Measurements from ENCODE around the gene CIB1. TPM values are rescaled to one million over a fixed set of nuclear protein-coding genes. Genes with fewer than 3 reads are reported as not detected.

Gene CIB1
- total RNA-seq, 2 experiments from 2014 or later: 279 to 295 TPM

- ChIA-PET POLR2A (interaction anchor here (4.2 kb wide), 1 partner anchor 12 kb away, joined by 49 read pairs; no protein-coding TSS in a partner anchor), CTCF (interaction anchor here (0.6 kb wide), 1 partner anchor 308 kb away, joined by 3 read pairs; no protein-coding TSS in a partner anchor)
- Mint-ChIP-seq H3K27me3 (no peaks in the 10 kb centered on the region), H3K36me3 (ENCODE audit: low read depth) (no peaks in the 10 kb centered on the region), H3K9me3 (no peaks in the 10 kb centered on the region), H3K27ac (peak overlapping the region; percentile 30), H3K4me3 (peak overlapping the region; percentile 30), H3K4me1 (ENCODE audit: low read depth) (peaks cover 28% of the 10 kb centered on the region)
- Histone ChIP-seq H3K9me3 (ENCODE audit: control insufficient read depth in 1 of 2, insufficient read depth in 1 of 2, low read length in 2 of 2) (no peaks in the 10 kb centered on the region), H3K36me3 (ENCODE audit: insufficient read depth, low read length) (peaks cover 6% of the 10 kb centered on the region), H3K27me3 (ENCODE audit: control insufficient read depth in 1 of 2, insufficient read depth in 2 of 2, low read length in 2 of 2) (no peaks in the 10 kb centered on the region), H3K4me1 (ENCODE audit: insufficient read depth, low read length) (peaks cover 28% of the 10 kb centered on the region), H3K27ac (ENCODE audit: low read depth in 1 of 2, low read length in 2 of 2) (no peak overlapping the region), H3K4me3 (ENCODE audit: low read length) (no peak overlapping the region)
- no peak for ATAC-seq (ENCODE audit: poor library complexity)
- TF ChIP-seq CTCF (IDR thresholded peaks at IDR 0.05): no peak
- DNase-seq: no peak
- intact Hi-C loops (cut with DNase I, micrococcal nuclease): no loop called here
These were observed 29.8 kb downstream of the CIB1 start for GRCh38 chr15:90203922-90204321.

DNA sequence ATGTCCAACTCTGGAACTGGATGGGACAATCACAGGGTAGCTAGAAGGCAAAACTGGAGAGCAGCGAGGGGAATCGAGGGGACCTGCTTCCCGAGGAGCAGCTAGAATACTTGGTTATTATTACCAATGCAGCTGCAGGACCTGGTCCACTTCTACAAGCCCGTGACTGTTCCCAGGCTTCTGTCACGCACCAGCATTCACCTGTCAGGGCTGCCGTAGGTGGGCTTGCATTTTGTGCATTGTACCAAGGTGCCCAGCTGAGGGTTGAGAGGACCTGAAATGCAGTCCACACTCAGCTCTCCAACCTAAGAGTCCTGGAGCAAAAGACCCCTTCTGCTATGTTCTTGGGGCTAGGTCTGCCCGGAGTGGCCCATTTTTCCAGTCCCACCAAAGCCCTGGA, 30.3 kb downstream of the CIB1 start:
- Mint-ChIP-seq H3K27ac (no peak overlapping the region), H3K4me3 (peak overlapping the region; percentile 30), H3K36me3 (ENCODE audit: low read depth) (no peaks in the 10 kb centered on the region), H3K9me3 (no peaks in the 10 kb centered on the region), H3K4me1 (ENCODE audit: low read depth) (peaks cover 28% of the 10 kb centered on the region), H3K27me3 (no peaks in the 10 kb centered on the region)
- H3K36me3 ChIP-seq (ENCODE audit: insufficient read depth, low read length): peaks cover 6% of the 10 kb centered on the region
- no peak overlapping the region for H3K4me3 ChIP-seq (ENCODE audit: low read length)
- H3K27me3 ChIP-seq (ENCODE audit: control insufficient read depth in 1 of 2, insufficient read depth in 2 of 2, low read length in 2 of 2): no peaks in the 10 kb centered on the region
- no peak for TF ChIP-seq CTCF (IDR thresholded peaks at IDR 0.05)
- H3K4me1 ChIP-seq (ENCODE audit: insufficient read depth, low read length): peaks cover 28% of the 10 kb centered on the region
- POLR2A ChIA-PET: interaction anchor here (4.2 to 4.4 kb wide), 2 partner anchors 11 to 29 kb away, joined by 49 to 97 read pairs; partner anchors contain the start of genes CIB1 and GDPGP1
- DNase-seq (no peak), ATAC-seq (ENCODE audit: poor library complexity) (no peak)
- H3K9me3 ChIP-seq (ENCODE audit: control insufficient read depth in 1 of 2, insufficient read depth in 1 of 2, low read length in 2 of 2): no peaks in the 10 kb centered on the region
- no peak overlapping the region for H3K27ac ChIP-seq (ENCODE audit: low read depth in 1 of 2, low read length in 2 of 2)
- intact Hi-C loops (cut with DNase I, micrococcal nuclease): no loop called here
- CTCF ChIA-PET: interaction anchor here (0.6 kb wide), 1 partner anchor 309 kb away, joined by 3 read pairs; no protein-coding TSS in a partner anchor

DNA sequence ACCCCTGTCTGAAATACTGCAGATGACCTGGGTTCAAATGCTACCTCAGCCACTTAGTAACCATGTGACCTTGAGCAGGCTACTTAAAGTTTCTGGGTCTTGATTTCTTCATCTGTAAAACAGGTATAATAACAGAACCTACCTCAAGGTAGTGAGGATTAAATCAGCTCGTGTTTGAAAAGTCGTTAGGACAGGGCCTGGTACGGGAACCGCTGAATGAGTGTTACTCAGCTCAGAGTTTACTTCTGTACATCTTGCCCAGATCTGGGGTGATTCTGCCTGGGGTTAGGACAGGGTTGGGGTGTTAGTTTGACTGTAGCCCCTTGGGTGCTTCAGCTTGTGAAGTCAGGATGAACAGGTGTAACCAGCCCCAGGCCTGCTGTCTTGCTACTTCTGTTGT, 30.8 kb downstream of the CIB1 start:
- ChIA-PET POLR2A (interaction anchor here (2.1 to 4.4 kb wide), 3 partner anchors 11 to 29 kb away, joined by 5 to 97 read pairs (median 49); partner anchors contain the start of genes CIB1 and GDPGP1), CTCF (no interaction called here)
- Histone ChIP-seq H3K9me3 (ENCODE audit: control insufficient read depth in 1 of 2, insufficient read depth in 1 of 2, low read length in 2 of 2) (no peaks in the 10 kb centered on the region), H3K4me3 (ENCODE audit: low read length) (no peak overlapping the region), H3K36me3 (ENCODE audit: insufficient read depth, low read length) (peaks cover 6% of the 10 kb centered on the region), H3K4me1 (ENCODE audit: insufficient read depth, low read length) (peaks cover 28% of the 10 kb centered on the region), H3K27me3 (ENCODE audit: control insufficient read depth in 1 of 2, insufficient read depth in 2 of 2, low read length in 2 of 2) (no peaks in the 10 kb centered on the region), H3K27ac (ENCODE audit: low read depth in 1 of 2, low read length in 2 of 2) (no peak overlapping the region)
- peaks cover 28% of the 10 kb centered on the region for H3K4me1 Mint-ChIP-seq (ENCODE audit: low read depth)
- no peaks in the 10 kb centered on the region for H3K36me3 Mint-ChIP-seq (ENCODE audit: low read depth)
- H3K4me3 Mint-ChIP-seq: peak overlapping the region; percentile 97
- peak overlapping the region; percentile 74 for H3K27ac Mint-ChIP-seq
- intact Hi-C loops (cut with DNase I, micrococcal nuclease): no loop called here
- TF ChIP-seq CTCF (IDR thresholded peaks at IDR 0.05): no peak
- H3K9me3 Mint-ChIP-seq: no peaks in the 10 kb centered on the region
- DNase-seq: no peak
- no peaks in the 10 kb centered on the region for H3K27me3 Mint-ChIP-seq
- no peak for ATAC-seq (ENCODE audit: poor library complexity)

Data from CD4-positive, alpha-beta T cell (primary cell).